ENCODE data around the gene DCAF15. TPM values are rescaled to one million over a fixed set of nuclear protein-coding genes. Genes with fewer than 3 reads are reported as not detected.

The DCAF15 gene
- total RNA-seq, 1 donor from 2014 or later = 28.6 TPM

DNA sequence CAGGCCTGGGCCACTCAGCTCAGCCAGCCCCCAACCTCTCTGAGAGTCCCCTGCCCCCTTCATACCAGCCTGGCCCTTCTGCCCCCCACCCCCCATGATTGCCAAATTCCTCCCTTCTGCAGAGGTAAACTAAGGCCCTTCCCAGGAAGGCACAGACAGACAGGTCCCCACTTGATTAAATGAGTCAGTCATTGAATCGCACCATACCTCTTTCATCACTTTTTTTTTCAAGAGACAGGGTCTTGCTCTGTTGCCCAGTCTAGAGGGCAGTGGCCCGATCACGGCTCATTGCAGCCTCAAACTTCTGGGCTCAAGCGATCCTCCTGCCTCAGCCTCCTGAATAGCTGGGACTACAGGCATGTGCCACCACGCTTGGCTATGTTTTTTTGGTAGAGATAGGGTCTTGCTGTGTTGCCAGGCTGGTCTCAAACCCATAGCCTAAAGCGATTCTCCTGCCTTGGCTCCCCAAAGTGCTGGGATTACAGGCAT is 20.1 kb upstream of the DCAF15 start:
- Histone ChIP-seq H3K9me3 (ENCODE audit: low read depth) (no peaks in the 10 kb centered on the region), H3K9ac (no peak overlapping the region), H2AFZ (replicated peaks) (no peak overlapping the region), H3K27ac (no peak overlapping the region), H3K36me3 (no peaks in the 10 kb centered on the region), H3K4me1 (peaks cover 10% of the 10 kb centered on the region), H4K20me1 (ENCODE audit: low read depth) (no peaks in the 10 kb centered on the region), H3K4me2 (no peak overlapping the region), H3K4me3 (no peak overlapping the region), H3K27me3 (no peaks in the 10 kb centered on the region), H3K79me2 (ENCODE audit: low read depth) (no peaks in the 10 kb centered on the region), H3F3A (ENCODE audit: low read depth) (peaks cover 6% of the 10 kb centered on the region)
- no peak overlapping the region for H3K27ac Mint-ChIP-seq
- H3K4me1 Mint-ChIP-seq = peaks cover 23% of the 10 kb centered on the region
- no peaks in the 10 kb centered on the region for H3K9me3 Mint-ChIP-seq
- peaks cover 12% of the 10 kb centered on the region for H3K27me3 Mint-ChIP-seq (ENCODE audit: insufficient read depth, low read depth)
- no peak for DNase-seq (ENCODE audit: low spot score)
- TF ChIP-seq EZH2 (IDR thresholded peaks at IDR 0.05) (no peak), EZH2phosphoT487 (IDR thresholded peaks at IDR 0.05) (no peak)
- TF ChIP-seq, protein P1, sequence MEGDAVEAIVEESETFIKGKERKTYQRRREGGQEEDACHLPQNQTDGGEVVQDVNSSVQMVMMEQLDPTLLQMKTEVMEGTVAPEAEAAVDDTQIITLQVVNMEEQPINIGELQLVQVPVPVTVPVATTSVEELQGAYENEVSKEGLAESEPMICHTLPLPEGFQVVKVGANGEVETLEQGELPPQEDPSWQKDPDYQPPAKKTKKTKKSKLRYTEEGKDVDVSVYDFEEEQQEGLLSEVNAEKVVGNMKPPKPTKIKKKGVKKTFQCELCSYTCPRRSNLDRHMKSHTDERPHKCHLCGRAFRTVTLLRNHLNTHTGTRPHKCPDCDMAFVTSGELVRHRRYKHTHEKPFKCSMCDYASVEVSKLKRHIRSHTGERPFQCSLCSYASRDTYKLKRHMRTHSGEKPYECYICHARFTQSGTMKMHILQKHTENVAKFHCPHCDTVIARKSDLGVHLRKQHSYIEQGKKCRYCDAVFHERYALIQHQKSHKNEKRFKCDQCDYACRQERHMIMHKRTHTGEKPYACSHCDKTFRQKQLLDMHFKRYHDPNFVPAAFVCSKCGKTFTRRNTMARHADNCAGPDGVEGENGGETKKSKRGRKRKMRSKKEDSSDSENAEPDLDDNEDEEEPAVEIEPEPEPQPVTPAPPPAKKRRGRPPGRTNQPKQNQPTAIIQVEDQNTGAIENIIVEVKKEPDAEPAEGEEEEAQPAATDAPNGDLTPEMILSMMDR (IDR thresholded peaks at IDR 0.05) = no peak
- H3K36me3 Mint-ChIP-seq = peaks cover 6% of the 10 kb centered on the region
- H3K4me3 Mint-ChIP-seq = no peak overlapping the region

GRCh38 chr19:13932911-13933393 is 19.4 kb upstream of the DCAF15 start:
- Histone ChIP-seq H3K27ac (no peak overlapping the region), H3K9ac (no peak overlapping the region), H3F3A (ENCODE audit: low read depth) (peaks cover 6% of the 10 kb centered on the region), H3K79me2 (ENCODE audit: low read depth) (no peaks in the 10 kb centered on the region), H3K9me3 (ENCODE audit: low read depth) (no peaks in the 10 kb centered on the region), H3K4me3 (no peak overlapping the region), H2AFZ (replicated peaks) (no peak overlapping the region), H3K36me3 (no peaks in the 10 kb centered on the region), H3K4me2 (no peak overlapping the region), H3K4me1 (peaks cover 15% of the 10 kb centered on the region), H3K27me3 (no peaks in the 10 kb centered on the region), H4K20me1 (ENCODE audit: low read depth) (no peaks in the 10 kb centered on the region)
- Mint-ChIP-seq H3K9me3 (no peaks in the 10 kb centered on the region), H3K27me3 (ENCODE audit: insufficient read depth, low read depth) (peaks cover 12% of the 10 kb centered on the region), H3K27ac (no peak overlapping the region), H3K4me1 (peaks cover 28% of the 10 kb centered on the region), H3K4me3 (no peak overlapping the region), H3K36me3 (peaks cover 4% of the 10 kb centered on the region)
- no peak for DNase-seq (ENCODE audit: low spot score)
- no peak for TF ChIP-seq EZH2 (IDR thresholded peaks at IDR 0.05)
- TF ChIP-seq, protein P1 (IDR thresholded peaks at IDR 0.05) = no peak
- TF ChIP-seq EZH2phosphoT487 (IDR thresholded peaks at IDR 0.05) = no peak

GRCh38 chr19:13934785-13935109 is 17.6 kb upstream of the DCAF15 start:
- TF ChIP-seq, protein P1 (IDR thresholded peaks at IDR 0.05) = no peak
- no peak for TF ChIP-seq EZH2 (IDR thresholded peaks at IDR 0.05)
- TF ChIP-seq EZH2phosphoT487 (IDR thresholded peaks at IDR 0.05) = no peak
- peaks cover 12% of the 10 kb centered on the region for H3K27me3 Mint-ChIP-seq (ENCODE audit: insufficient read depth, low read depth)
- H3K4me3 ChIP-seq = no peak overlapping the region
- no peaks in the 10 kb centered on the region for H3K36me3 Mint-ChIP-seq
- H3K4me2 ChIP-seq = no peak overlapping the region
- H3K9ac ChIP-seq = no peak overlapping the region
- H3K4me1 Mint-ChIP-seq = peaks cover 28% of the 10 kb centered on the region
- peaks cover 10% of the 10 kb centered on the region for H3F3A ChIP-seq (ENCODE audit: low read depth)
- no peaks in the 10 kb centered on the region for H4K20me1 ChIP-seq (ENCODE audit: low read depth)
- H3K9me3 Mint-ChIP-seq = no peaks in the 10 kb centered on the region
- H3K27me3 ChIP-seq = no peaks in the 10 kb centered on the region
- H3K4me1 ChIP-seq = peaks cover 22% of the 10 kb centered on the region
- no peaks in the 10 kb centered on the region for H3K9me3 ChIP-seq (ENCODE audit: low read depth)
- H3K27ac ChIP-seq = no peak overlapping the region
- no peak overlapping the region for H2AFZ ChIP-seq (replicated peaks)
- no peaks in the 10 kb centered on the region for H3K36me3 ChIP-seq
- H3K79me2 ChIP-seq (ENCODE audit: low read depth) = no peaks in the 10 kb centered on the region
- peak overlapping the region; percentile 27 for H3K4me3 Mint-ChIP-seq
- DNase-seq (ENCODE audit: low spot score) = no peak
- H3K27ac Mint-ChIP-seq = peak overlapping the region; percentile 40
